ENCODE data around the gene TXNDC17.

Gene TXNDC17

DNA sequence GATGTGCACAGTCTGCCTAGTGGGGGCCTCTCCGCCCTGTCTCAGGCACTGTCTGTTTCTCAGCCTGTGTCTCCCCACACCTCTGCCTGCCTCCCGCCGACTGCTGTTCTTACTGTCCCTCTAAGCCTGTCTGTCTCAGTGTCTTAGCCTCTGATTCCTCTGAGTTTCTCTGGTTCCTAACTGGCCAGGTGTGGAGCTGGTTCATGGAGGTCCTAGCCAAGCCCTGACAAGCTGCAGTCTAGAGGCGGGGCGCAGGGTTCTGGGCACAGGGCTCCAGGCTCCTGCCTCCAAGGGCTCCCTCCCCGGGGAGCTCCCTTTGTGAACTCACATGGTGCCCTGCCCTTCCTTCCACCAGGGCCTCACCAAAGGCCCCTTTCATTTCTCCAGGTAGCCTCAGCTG is 30.1 kb downstream of the TXNDC17 start:
- DNase-seq (ENCODE audit: extremely low read depth, low read depth): no peak
- TF ChIP-seq, protein P1, sequence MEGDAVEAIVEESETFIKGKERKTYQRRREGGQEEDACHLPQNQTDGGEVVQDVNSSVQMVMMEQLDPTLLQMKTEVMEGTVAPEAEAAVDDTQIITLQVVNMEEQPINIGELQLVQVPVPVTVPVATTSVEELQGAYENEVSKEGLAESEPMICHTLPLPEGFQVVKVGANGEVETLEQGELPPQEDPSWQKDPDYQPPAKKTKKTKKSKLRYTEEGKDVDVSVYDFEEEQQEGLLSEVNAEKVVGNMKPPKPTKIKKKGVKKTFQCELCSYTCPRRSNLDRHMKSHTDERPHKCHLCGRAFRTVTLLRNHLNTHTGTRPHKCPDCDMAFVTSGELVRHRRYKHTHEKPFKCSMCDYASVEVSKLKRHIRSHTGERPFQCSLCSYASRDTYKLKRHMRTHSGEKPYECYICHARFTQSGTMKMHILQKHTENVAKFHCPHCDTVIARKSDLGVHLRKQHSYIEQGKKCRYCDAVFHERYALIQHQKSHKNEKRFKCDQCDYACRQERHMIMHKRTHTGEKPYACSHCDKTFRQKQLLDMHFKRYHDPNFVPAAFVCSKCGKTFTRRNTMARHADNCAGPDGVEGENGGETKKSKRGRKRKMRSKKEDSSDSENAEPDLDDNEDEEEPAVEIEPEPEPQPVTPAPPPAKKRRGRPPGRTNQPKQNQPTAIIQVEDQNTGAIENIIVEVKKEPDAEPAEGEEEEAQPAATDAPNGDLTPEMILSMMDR (IDR thresholded peaks at IDR 0.05; ENCODE audit: low read depth, low read length): no peak

DNA sequence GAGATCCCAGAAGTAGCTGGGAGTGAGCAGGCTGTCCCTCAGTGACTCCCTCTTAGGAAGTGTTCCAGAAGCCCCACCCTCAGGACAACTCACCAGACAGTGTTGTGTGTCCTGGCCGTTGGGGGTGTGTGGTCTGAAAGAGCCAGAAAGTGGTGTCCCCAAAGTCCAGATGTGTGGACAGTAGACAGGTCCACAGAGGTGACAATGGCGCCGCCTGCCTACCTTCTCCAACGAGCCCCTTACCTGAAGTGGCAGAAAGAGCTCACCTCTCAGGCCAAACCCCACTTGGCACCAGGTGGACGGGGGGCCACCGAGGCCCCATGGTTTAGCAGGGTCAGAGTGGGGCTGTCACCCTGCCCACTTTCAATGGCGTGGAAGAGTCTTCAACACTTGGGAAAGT is 30.6 kb downstream of the TXNDC17 start:
- DNase-seq (ENCODE audit: extremely low read depth, low read depth): no peak
- TF ChIP-seq, protein P1 (IDR thresholded peaks at IDR 0.05; ENCODE audit: low read depth, low read length): no peak

DNA sequence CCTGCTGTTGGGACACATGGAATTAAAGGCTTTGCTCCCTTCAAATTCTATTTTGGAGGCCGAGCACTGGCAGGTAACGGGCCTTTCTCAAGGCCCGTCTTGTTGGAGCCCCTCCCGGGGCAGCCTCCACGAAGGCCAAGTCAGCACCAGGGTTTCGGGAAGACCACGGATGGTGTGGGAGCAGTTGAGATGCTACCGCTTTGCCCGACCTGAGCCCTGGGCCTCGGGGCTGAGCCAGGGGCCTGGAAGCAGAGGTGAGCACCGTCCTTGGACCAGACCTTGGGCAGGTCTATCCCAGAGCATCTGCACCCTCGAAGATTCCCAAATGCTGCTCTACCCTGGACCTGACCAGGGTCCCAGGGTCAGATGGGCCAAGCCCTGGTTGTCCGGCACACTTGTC is 33.7 kb downstream of the TXNDC17 start:
- no peak for DNase-seq (ENCODE audit: extremely low read depth, low read depth)
- TF ChIP-seq, protein P1 (IDR thresholded peaks at IDR 0.05; ENCODE audit: low read depth, low read length): no peak

DNA sequence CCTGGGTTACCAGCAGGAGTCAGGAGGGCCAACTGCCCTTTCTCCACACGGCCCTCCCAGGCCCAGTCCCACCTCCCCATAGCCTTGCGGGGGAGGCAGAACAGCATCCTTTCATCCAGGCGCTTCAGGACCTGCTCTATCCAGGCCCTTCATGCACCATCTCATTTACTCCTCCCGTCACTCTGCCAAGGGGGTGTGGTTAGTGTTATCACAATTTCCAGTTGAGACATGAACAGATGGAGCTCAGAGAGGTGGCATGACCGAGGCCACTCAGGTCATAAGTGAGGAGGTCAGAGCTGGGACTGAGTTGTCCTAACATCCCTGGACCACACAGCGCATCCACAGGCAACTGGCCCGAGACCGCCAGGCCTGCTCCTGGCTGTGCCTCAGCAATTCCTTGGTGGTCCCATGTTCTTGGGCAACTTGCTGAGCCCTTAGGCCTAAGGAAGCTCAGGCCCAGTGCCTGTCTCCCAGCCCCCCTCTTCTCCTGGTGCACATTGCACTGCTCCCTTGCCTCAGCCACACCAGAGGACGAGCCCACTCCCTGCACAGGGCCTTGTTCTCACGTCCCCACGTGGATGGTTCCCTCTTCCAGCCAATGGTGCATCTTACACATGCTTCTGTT is 34.5 kb downstream of the TXNDC17 start:
- TF ChIP-seq, protein P1 (IDR thresholded peaks at IDR 0.05; ENCODE audit: low read depth, low read length): no peak
- DNase-seq (ENCODE audit: extremely low read depth, low read depth): no peak

DNA sequence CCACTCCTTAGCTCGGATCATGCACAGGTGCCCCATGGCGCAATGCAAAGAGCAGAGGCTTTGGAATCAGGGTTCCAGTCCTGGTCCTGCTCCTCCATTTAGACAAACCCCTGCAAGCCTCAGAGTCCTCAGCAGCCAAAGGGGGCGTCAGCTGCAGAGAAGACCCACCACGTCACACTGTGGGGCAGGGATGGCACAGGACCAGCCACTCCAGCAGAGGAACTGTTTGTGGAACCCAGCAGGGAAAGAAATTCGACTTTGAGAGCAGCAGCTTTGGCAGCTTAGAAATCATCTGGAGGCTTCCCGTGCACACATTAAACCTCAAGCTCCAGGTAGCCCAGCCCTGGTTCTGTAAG is 35.9 kb downstream of the TXNDC17 start:
- TF ChIP-seq, protein P1 (IDR thresholded peaks at IDR 0.05; ENCODE audit: low read depth, low read length): no peak
- DNase-seq (ENCODE audit: extremely low read depth, low read depth): no peak

DNA sequence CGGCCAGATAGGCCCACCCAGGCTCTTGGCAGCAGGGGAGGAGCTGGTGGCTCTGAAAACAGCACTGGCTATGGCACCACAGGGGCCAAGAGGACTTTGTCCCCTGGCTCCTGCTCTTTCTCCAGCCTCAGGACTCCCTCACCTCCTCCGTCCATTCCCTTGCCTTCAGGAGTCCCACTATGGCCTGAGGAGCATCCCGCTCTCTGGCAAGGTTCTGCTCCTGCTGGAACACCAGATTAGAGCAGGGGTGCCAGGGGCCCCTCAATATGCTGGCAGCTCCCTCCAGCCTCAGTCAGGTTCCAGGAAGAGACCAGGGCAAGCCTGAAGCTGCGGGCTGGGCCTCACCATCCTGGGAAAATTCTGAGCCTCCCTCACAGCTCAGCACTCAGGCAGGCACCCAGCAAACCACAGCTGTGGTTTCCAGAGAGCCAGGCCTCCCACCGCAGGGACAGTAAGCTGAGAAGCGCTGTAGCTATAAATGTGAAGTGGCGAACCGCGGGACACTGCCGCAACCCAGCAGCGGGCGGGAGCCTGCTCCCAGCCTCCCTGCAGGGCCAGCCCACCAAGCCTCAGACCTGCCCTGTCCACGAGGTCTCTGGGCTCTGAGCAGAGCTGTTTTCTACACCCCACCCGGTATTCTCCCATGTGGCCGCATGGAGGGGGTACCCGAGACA is 36.4 kb downstream of the TXNDC17 start:
- TF ChIP-seq, protein P1 (IDR thresholded peaks at IDR 0.05; ENCODE audit: low read depth, low read length): no peak
- DNase-seq (ENCODE audit: extremely low read depth, low read depth): no peak

DNA sequence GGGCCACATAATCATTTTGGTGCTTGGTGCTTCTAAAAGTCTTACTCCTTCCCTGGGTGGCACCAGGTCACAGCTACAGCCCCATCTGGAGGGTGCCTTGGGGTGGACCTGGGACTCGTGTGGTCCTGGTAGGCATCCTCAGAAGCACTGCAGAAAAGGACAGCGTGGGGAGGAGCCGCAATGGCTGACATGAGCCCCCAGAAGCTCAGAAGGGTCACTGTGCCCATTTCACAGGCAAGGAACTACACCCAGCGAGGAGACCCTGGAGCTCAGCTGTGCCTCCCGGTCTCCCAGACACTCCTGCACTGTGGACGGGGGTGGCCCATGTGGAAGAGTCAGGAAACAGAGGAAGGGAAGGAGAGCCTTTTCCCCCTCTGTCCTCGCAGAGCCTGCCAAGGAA is 37.1 kb downstream of the TXNDC17 start:
- TF ChIP-seq, protein P1 (IDR thresholded peaks at IDR 0.05; ENCODE audit: low read depth, low read length): no peak
- no peak for DNase-seq (ENCODE audit: extremely low read depth, low read depth)

All from AG09319 (cell line).